Cardiac muscle cell (in vitro differentiated cells and primary cell): ENCODE data around the gene ETV5. TPM values are rescaled to one million over a fixed set of nuclear protein-coding genes. Genes with fewer than 3 reads are reported as not detected.

Experiments
- DNase-seq, 2 donors: peaks; one replicate each; pipeline versions ENCODE4 v3.0.0 to v3.0.0-alpha.2; 2010 to 2017; ENCODE audit warnings: low read depth in 1 of 2, low spot score in 1 of 2
- H3K27ac ChIP-seq: fragments of 200-600 bp; sonication (generic); 2 replicates; pipeline ENCODE4 v1.5.1; 2016
- H3K27me3 ChIP-seq: fragments of 200-600 bp; sonication (generic); 2 replicates; pipeline ENCODE4 v1.6.0; 2016; ENCODE audit warnings: control low read depth
- H3K36me3 ChIP-seq: fragments of 200-600 bp; sonication (generic); 2 replicates; pipeline ENCODE4 v1.5.1; 2016; ENCODE audit warnings: control low read depth
- H3K4me1 ChIP-seq: fragments of 200-600 bp; sonication (generic); 2 replicates; pipeline ENCODE4 v1.8.1; 2017; ENCODE audit warnings: low read depth, mild to moderate bottlenecking, mixed run types
- H3K4me3 ChIP-seq: fragments of 200-600 bp; sonication (generic); 2 replicates; pipeline ENCODE4 v1.5.1; 2016; ENCODE audit warnings: mild to moderate bottlenecking
- H3K9me3 ChIP-seq: fragments of 200-600 bp; sonication (generic); 2 replicates; pipeline ENCODE4 v1.5.1; 2017; ENCODE audit warnings: low read depth, mild to moderate bottlenecking, control low read depth
- CTCF ChIP-seq: IDR thresholded peaks from 2 replicates; pipeline ENCODE4 v1.5.1; 2012; ENCODE audit warnings: low read depth, mild to moderate bottlenecking, low read length
- polyA plus RNA-seq: library from polyadenylated mRNA; unstranded; fragments of >200 nt; fragmentation: Nextera tagmentation; extraction: Ambion mirVana; gene quantifications from 2 replicates; pipeline ENCODE4 v1.2.1, GENCODE V29; 2016
- total RNA-seq: library from RNA; depleted of rRNA; stranded (reverse); fragments of >200 nt; gene quantifications from 2 replicates; pipeline ENCODE4 v1.2.3, GENCODE V29; 2016

The ETV5 gene
- total and polyA plus RNA-seq, 2 experiments from 2014 or later: 16.3 to 29.3 TPM

- Histone ChIP-seq H3K27me3 (no peaks in the 10 kb centered on the region), H3K9me3 (no peaks in the 10 kb centered on the region), H3K27ac (no peak overlapping the region), H3K36me3 (no peaks in the 10 kb centered on the region), H3K4me1 (no peaks in the 10 kb centered on the region), H3K4me3 (no peak overlapping the region)
- no peak for DNase-seq
- no peak for TF ChIP-seq CTCF
Observed at GRCh38 chr3:186150041-186150830, 41.3 kb upstream of the ETV5 start.

DNA sequence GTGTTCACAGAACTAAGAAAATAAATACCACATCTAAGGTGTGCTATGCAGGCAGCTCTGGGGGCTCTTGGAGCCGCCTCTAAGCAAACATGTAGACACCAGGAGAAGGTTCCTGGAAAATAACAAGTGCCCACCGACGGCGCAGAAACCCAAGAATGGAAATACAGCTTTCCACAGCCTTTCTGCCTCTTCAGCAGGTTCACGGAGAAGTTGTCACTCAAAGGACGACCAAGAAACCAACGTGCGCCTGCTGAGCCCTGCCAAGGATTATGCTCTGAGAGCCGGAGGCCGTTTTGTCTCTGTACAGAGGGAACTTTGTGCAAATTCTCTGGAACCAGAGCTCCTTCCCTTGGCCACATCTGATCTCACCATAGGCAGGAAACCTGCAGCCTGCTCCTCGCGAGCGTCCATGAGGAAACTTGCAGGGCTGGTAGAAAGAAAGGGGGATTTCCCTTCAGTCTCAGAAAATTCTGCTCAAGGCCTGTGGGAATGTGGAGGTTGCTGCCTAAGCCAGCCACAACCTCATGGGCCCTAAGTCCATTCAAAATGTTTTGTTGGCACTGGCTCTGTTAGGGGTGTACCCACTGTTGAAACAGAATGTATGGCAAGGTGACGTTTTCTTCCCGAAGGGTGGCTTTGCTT, 40.6 kb upstream of the ETV5 start:
- Histone ChIP-seq H3K27ac (no peak overlapping the region), H3K9me3 (no peaks in the 10 kb centered on the region), H3K36me3 (no peaks in the 10 kb centered on the region), H3K4me1 (no peaks in the 10 kb centered on the region), H3K27me3 (no peaks in the 10 kb centered on the region), H3K4me3 (no peak overlapping the region)
- DNase-seq: no peak
- no peak for TF ChIP-seq CTCF

DNA sequence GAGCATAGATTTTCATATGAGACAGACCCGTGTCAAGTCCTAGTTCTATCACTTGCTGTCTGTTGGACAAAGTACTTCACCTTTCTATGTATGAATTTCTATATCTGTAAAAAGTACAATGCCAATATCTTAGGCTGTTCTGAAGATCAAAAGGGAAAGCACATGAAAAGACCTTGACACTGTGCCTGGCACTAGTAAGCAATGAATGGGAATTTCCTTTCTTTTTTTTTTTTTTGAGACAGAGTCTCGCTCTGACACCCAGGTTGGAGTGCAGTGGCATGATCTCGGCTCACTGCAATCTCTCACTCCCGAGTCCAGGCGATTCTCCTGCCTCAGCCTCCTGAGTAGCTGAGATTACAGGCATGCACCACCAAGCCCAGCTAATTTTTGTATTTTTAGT, 35.4 kb upstream of the ETV5 start:
- H3K4me3 ChIP-seq: no peak overlapping the region
- H3K9me3 ChIP-seq: no peaks in the 10 kb centered on the region
- H3K36me3 ChIP-seq: no peaks in the 10 kb centered on the region
- TF ChIP-seq CTCF: no peak
- no peak for DNase-seq
- H3K4me1 ChIP-seq: peaks cover 18% of the 10 kb centered on the region
- no peak overlapping the region for H3K27ac ChIP-seq
- no peaks in the 10 kb centered on the region for H3K27me3 ChIP-seq

DNA sequence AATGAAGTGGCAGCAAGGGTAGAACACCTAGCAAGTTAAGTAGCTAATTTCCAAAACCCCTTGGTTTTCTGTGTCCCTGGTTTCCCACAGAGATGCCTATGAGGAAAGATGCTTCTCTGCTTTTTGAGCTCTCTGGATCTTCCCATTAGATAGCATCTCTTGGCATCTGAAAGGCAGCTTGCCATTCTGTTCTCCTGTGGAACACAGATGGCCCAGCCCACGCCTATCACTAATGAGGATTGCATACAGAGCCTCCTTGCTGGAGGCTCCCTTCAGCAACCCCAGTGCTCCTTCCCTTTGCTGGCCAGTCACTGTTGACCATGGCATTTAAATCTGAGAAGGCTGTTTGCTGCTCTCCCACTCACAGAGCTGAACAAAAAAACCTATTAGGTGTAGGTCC, 34.4 kb upstream of the ETV5 start:
- no peak overlapping the region for H3K4me3 ChIP-seq
- no peaks in the 10 kb centered on the region for H3K9me3 ChIP-seq
- peaks cover 18% of the 10 kb centered on the region for H3K4me1 ChIP-seq
- DNase-seq: no peak
- no peak for TF ChIP-seq CTCF
- no peaks in the 10 kb centered on the region for H3K27me3 ChIP-seq
- H3K27ac ChIP-seq: no peak overlapping the region
- no peaks in the 10 kb centered on the region for H3K36me3 ChIP-seq

GRCh38 chr3:186142393-186142932, 33.6 kb upstream of the ETV5 start:
- peaks cover 18% of the 10 kb centered on the region for H3K4me1 ChIP-seq
- no peak for TF ChIP-seq CTCF
- no peaks in the 10 kb centered on the region for H3K9me3 ChIP-seq
- no peak overlapping the region for H3K27ac ChIP-seq
- H3K4me3 ChIP-seq: no peak overlapping the region
- DNase-seq: peak in 1 of 2 donors; percentile 5
- no peaks in the 10 kb centered on the region for H3K27me3 ChIP-seq
- H3K36me3 ChIP-seq: no peaks in the 10 kb centered on the region
